GM18907 (cell line): ENCODE data around the gene ECEL1.

Experiments used
- ATAC-seq: cut with Tn5 transposase; IDR thresholded peaks from one replicate; pipeline ENCODE4 v1.9.1; 2021; ENCODE audit warnings: mild to moderate bottlenecking, moderate library complexity; ENCODE audit not compliant: unreplicated experiment

The ECEL1 gene

DNA sequence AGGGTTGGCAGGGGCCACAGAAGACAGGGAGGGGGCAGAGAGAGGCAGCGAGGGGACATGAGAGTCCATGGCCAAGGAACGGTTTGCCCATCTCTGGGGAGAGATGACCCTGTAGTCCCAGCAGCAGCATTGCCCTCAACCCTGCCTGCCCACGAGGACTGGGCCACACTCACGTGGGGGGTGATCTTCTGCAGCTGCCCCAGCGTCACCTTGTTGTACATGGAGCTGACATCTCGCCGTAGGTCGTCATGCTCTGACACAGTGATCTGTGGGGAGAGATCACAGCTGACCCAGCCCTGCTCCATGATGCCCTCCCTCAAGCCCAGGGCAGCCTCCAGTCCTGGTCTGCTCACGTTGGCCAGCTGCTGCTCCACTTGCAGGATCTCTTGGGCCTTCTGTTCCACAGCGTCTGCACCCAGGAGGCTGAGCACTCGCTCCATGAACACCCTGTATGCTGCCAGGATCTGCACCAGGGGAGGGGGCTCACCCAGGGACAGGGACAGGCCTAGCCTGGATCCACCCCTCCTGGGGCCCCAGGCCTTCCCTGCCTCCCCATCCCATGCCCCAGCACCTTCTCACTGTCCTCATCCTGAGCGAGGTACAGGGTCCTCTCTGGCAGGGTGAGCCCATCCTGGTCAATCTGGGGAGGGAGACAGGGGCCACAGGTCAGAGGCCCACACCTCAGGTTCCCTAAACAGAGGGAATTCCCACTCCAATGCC lies 2.8 kb downstream of the ECEL1 start:
- ATAC-seq, result no peak

GRCh38 chr2:232483923-232484627 lies 3.6 kb downstream of the ECEL1 start:
- no peak for ATAC-seq

DNA sequence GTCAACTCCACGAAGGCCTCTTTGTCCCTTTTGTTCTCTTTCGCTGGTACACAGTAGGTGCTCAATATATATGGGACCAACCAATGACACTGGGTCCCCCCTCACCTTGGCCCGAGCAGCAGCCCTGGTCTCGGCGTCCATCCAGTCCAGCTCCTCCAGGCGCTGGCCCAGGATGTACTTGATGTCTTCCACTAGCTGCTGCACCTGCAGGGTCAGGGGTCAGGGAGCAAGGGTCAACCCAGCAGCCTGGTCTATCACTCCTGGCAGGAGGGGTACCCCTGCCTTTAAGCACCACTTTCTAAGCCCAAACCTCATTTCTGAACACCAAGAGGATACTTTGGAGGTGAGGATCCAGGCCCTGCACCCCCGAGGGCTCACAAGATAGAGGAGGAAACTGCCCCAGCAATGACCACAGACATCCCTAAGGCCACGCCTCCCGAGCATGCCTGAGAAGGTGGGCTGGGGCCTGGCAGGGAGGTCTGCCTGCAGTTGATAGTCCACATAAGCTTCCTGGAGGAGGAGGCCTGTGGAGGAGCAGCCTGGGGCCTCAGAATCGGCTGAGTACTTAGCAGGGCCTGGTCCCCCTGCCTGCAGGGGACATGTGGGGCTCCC lies 4.2 kb downstream of the ECEL1 start:
- ATAC-seq, result no peak

GRCh38 chr2:232482301-232483238 lies 5.1 kb downstream of the ECEL1 start:
- no peak for ATAC-seq

GRCh38 chr2:232481322-232482140 lies 6.1 kb downstream of the ECEL1 start:
- no peak for ATAC-seq

DNA sequence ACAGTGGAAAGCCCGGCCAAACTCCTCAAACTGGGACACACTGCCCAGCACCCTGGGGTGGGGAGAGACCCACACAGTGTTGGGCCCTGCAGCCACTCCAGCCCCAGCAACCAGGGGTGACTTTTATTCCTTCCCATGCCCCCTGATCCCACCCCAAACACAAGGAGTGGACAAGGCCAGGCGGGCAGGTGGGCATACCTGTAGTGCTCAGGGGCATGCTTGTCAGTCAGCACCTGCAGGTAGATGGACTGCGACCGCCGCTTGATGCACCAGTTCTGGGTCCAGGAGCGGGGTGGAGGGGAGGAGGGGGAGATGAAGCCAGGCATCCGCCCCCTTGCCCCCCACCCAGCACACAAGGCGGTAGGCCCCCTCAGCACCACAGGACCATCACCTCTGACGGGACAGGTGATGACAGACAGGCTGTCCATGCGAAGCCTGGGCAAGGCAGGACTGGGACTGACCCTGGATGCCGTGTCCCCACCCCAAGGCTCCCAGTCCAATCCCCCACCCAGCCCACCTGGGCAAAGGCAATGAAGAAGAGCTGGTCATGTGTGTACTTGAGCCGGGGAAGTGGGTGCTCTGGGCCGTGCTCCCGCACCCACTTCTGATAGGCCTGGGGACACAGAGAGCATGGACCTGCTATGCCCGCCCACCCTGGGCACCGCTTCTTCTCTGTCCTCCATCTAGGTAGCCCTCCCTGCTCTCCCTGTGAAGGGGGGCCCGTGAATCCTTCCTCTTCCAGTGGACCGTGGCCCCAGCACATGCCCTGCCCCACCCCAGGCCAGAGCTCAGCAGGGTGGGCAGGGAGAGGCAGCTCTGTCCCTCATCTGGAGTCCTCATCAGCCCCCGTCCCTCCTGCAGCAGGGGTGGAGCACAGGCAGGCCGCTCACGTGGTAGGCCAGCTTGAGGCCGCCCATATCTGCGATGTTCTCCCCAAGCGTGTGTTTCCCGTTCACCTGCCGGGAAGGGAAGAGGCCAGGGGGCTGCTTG lies 7.1 kb downstream of the ECEL1 start:
- no peak for ATAC-seq

- no peak for ATAC-seq
Observed at GRCh38 chr2:232479341-232480200, 8.1 kb downstream of the ECEL1 start.

DNA sequence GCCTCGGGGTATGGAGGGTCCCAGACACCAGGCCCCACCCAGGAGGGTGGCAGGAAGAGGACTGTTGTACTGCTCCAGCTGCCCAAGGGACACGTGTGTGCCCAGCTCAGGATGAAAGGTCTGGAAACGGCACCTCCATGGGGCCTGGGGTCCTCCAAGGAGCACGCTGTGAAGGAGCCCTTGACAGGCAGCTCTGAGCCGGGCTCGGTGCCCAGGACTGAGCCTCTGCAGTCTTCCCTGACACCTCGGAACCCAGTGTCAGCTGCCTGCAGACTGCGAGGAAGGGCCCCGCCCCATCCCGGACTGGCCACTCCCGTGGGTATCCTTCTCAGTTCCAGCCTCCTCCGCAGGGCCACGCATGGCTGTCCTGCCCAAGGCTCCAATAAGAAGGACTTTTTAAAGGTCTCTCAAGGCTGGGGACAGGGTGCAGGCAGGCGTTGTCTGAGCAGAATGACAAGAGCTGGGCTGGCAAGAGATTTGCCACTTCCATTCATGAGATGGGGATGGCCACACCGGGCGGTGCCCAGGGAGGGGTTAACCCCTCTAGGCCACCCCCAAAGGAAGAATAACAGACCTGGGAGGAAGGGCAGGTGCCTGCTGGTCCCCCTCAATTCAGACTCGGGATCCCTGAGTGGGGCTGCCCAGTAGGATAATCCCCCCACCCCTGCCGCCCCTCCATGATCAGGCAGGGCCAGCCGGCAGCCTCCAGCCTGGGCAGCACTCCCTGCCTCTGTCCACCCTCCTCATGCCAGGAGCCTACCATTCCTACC lies 8.9 kb downstream of the ECEL1 start:
- ATAC-seq, result no peak

GRCh38 chr2:232477751-232478510 lies 9.7 kb downstream of the ECEL1 start:
- no peak for ATAC-seq

- no peak for ATAC-seq
Observed at GRCh38 chr2:232476791-232477190, 10.8 kb downstream of the ECEL1 start.

- ATAC-seq, result no peak
Observed at GRCh38 chr2:232476045-232476444, 11.6 kb downstream of the ECEL1 start.

DNA sequence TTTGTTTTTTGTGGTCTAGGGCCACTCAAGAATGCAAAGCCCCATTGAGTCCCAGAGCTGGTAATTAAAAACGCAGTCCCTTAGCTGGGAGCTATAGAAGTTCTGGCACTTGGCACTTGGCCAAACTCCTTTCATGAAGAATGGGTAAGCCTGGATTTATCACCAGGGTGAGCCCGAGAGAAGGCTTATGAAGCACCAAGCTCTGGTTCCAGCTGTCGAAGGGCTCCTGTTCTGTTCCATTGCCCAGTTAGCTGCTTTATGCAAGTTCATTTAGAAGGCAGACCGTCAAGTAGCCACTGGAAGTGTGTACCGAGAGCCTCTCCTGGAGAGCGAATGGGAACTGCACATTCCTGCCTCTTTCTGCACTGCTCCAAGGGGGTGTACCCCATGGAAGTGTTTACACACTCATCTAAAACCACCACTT lies 14.2 kb downstream of the ECEL1 start:
- ATAC-seq, result no peak

DNA sequence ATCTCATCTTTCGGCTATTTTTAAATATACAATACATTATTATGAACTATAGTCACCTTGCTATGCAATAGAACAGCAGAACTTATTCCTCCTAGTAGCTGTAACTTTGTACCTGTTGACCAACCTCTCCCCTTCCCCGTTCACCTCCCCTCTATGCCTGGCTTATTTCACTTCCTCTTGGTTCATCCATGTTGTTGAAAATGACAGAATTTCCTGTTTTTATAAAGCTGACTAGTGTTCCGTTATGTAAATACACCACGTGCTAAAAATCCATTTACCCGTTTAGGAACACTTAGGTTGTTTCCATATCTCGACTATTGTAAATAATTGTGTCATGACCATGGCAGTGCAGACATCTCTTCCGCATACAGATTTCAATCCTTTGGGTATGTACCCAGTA lies 21.4 kb downstream of the ECEL1 start:
- ATAC-seq, result no peak

DNA sequence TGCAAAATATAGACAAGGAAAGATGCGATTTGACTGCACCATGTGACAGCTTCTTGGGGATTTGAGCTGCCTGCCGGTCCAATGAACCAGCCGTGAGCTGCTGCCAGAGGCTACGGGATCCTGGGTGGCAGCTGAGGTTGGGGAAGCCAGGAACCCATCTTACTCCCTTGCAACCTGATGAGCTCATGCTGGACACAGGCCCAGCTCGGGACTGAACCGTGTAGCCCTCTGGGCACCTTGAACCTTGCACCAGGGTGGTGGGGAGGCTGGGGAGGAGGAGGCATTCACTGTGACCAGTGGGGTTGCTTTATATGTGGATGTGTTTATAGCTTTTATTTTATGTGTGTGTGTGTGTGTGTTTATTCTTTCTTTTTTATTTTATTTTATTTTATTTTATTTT lies 22.6 kb downstream of the ECEL1 start:
- no peak for ATAC-seq

- no peak for ATAC-seq
Observed at GRCh38 chr2:232464544-232464885, 23.1 kb downstream of the ECEL1 start.

- ATAC-seq, result no peak
Observed at GRCh38 chr2:232463701-232464543, 23.7 kb downstream of the ECEL1 start.
